HG03097 (cell line): ENCODE data around the gene PKP1.

Experiments
- ATAC-seq: cut with Tn5 transposase; IDR thresholded peaks from one replicate; pipeline ENCODE4 v1.9.1; 2021; ENCODE audit not compliant: unreplicated experiment, low FRiP score

Gene PKP1

GRCh38 chr1:201305815-201306214 lies 22.5 kb downstream of the PKP1 start:
- no peak for ATAC-seq

- ATAC-seq: no peak
Observed at GRCh38 chr1:201307231-201307630, 23.9 kb downstream of the PKP1 start.

DNA sequence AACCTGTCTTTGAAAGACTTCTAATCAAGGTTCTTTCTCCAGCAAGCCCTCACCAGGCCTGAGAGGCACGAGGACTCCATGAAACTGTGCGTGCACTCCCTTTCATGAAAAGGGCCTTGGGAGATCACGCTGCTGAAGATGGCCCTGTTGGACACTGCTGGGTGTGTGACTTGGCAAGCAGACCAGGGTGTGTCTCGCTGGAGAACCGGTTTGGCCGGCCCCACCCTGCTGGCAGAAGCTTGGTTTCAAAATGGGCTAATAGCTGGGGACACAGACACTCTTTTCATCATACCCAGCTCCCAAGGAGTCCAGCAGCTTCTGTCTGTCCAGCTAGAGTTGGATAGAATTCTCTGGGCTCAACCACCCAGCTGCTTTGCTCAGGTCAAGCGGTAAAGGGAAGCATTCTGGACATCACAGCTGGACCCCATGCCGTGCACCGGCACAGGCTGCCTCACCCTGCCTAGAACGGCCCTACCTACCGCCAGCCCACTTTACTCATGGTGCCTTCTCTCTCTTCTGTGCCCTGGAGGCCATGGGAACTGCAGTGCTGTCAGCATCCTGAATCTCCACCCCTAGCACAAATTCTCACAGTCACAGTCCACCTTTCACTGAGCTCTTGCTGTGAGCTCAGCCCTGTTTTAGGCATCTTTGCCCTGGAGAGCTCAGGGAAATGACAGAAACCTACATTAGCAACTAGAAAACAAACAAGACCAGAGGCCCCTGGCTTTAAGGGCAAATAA lies 24.6 kb downstream of the PKP1 start:
- no peak for ATAC-seq

GRCh38 chr1:201309416-201309815 lies 26.1 kb downstream of the PKP1 start:
- no peak for ATAC-seq

DNA sequence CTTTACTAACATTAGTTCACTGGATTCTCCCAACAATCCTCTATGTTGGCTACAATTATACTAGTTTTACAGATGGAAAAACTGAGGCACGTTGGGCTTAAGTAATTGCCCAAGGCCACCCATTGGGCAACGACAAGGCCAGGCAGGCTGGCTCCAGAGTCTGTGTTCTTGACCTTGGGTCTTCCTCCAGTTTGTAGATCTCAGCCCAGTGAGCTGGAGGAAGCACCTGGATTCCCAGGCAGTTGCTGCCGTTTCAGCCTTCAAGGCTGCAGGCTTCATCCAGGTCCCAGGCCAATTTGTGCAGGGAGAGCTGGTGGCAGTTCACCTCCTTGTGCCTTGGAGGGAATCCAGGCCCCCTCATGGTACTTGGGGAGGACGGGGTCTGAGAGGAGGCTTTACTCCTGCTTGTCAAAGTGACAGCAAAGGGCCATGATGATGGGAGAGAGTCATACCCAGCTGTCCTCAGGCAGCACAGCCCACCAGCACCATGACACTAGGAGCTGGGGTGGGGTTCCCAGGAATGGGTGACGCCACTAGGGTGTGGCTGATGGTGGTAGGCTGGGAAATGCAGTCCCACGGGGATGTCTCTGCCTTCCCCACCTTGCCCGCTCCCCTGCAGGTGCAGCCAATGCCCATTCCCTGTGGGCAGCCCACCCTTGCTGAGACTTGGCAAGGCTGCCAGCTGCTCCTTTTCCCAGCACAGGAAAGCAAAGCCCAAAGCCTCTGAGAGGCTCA lies 27.1 kb downstream of the PKP1 start:
- no peak for ATAC-seq

GRCh38 chr1:201310986-201311355 lies 27.7 kb downstream of the PKP1 start:
- no peak for ATAC-seq

DNA sequence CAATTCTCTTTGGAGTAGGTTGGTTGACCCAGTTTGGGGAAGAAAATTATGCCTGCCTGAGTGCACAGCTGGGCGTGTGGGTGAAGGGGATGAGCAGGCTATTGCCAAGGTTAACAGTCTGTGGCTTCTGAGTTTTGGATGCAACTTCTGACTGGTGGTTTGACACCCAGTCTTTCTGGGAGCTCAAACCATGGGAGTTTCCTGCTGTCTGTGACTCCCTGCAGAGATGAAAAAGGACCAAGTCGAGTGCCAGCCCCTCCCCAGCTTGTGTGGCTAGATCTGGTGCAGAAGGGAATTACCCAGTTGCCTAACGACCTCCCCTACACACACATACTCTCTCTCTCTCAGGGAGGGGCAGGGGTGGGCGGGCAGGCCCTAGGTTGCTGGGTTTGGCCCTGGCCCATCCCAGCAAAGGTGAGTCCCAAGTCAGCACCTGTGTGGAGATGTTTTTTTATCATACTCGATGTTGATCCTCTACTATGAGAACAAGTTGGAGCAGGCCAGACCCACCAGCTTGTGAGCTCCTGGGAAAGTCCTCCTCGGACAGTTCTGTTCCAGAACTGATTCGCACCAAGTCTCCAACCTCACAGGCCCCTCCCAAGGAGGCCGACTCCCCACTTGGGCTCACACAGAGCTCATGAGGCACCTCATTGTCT lies 28.2 kb downstream of the PKP1 start:
- no peak for ATAC-seq

DNA sequence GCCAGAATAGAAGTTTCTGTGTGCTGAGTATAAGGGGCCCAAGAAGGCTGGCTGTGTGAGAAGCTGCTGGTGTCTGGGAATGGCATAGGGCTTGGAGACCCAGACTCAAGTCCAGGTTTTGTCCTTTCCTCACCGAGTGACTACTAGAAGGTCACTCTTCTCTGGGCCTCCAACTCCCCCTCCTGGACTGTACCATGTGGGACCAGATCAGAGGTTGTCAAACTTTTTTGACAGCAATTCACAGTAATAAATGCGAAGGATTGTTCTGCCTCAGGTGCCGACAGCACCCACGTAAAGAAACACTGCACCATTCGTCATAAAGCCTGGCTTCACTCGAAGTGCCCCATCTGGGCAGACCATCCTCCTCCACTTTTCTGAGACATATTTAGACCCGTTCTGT lies 29.0 kb downstream of the PKP1 start:
- ATAC-seq: no peak

- no peak for ATAC-seq
Observed at GRCh38 chr1:201313086-201313485, 29.8 kb downstream of the PKP1 start.

DNA sequence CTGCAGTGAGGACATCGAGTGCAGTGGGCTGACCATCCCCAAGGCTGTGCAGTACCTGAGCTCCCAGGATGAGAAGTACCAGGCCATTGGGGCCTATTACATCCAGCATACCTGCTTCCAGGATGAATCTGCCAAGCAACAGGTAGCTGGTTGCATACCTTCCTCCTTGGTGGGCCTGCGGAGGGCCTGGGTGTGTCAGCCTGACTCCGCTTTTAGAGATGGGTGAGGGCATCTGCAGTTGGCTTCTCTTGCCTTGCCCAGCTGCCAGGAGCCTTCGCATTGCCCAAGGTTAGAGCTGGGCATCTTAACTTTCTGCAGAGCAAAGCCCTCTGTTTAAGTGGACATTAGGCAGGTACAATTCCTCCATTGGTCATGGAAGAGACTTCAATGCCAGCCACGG lies 33.2 kb downstream of the PKP1 start:
- ATAC-seq: no peak

DNA sequence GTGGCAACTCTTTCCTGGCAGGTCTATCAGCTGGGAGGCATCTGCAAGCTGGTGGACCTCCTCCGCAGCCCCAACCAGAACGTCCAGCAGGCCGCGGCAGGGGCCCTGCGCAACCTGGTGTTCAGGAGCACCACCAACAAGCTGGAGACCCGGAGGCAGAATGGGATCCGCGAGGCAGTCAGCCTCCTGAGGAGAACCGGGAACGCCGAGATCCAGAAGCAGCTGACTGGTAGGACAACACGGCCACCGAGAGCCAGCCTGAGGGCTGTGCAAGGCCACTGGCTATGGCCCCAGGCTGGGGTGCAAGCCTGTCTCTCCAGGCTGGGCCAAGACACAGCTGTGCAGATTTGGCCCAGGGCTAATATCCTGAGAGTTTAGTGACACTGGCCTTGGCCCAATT lies 34.2 kb downstream of the PKP1 start:
- no peak for ATAC-seq

DNA sequence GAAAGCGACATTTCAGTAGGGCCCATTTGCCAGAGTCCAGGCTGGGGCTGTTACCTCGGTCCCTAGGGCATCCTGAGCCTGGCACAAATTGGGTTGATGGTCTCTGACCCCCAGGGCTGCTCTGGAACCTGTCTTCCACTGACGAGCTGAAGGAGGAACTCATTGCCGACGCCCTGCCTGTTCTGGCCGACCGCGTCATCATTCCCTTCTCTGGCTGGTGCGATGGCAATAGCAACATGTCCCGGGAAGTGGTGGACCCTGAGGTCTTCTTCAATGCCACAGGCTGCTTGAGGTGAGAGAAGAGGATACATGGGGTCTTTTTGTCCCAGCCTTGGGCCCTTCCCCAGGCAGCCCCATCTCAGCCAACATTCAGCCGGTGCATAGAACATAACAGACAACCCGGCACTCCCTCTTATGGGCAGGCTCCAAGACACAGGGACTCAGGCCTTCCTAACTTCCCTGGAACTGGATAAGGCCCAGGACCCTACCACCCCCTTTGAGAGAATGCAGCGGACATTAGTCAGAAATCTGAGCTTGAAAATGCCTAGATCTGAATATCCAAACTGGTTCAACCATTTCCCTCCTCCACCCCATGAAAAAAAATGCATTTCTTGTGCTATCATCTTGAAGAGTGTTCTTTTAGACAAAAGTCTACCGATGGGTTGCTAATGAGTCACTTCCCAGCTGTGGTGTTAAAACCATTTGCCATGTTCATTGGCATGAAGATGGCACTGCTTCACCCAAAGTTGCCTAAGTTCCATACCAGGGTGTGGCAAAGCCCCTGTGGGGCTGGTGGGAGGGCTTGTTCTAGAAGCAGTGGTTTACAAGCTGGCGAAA lies 35.4 kb downstream of the PKP1 start:
- no peak for ATAC-seq

- ATAC-seq: no peak
Observed at GRCh38 chr1:201319631-201320030, 36.3 kb downstream of the PKP1 start.

- no peak for ATAC-seq
Observed at GRCh38 chr1:201320168-201320788, 37.0 kb downstream of the PKP1 start.

- ATAC-seq: no peak
Observed at GRCh38 chr1:201321826-201322390, 38.6 kb downstream of the PKP1 start.

DNA sequence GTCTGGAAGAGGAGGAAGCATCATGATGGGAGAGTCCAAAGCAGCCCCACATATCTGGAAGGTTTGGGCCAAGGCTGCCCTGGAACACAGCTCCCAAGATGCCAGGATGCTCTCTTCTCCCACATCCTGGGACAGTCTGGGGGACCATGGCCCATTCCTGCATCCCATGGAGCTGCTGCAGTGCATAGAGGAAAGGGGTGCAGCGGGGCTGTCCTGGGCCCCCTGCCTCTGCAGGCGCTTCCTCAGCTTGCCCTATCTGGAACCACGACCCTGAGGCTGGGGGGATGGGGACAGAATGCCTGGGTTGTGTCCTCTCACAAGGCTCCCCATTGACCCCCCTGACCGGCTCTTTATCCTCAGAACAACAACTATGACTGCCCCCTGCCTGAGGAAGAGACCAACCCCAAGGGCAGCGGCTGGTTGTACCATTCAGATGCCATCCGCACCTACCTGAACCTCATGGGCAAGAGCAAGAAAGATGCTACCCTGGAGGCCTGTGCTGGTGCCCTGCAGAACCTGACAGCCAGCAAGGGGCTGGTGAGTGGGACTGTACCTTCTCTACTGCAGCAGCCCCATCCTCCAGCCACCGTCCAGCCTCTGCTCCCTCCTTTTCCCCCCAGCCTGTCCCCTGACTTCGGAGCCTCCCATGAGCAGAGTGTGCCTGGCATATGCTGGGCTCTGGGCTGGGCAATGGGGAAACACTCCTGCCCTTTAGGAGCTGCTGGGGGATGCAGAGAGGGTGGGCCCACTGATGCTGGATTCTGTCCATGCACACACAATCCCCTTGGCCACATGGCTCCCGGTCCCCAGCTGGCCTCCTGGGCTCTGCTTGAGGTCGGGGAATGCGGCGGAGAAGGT lies 39.6 kb downstream of the PKP1 start:
- no peak for ATAC-seq

GRCh38 chr1:201324306-201324705 lies 41.0 kb downstream of the PKP1 start:
- no peak for ATAC-seq

GRCh38 chr1:201324821-201325677 lies 41.7 kb downstream of the PKP1 start:
- no peak for ATAC-seq
